Activated CD4-positive, alpha-beta memory T cell treated with anti-CD3 and anti-CD28 coated beads for 36 hours (primary cell): Measurements from ENCODE around the gene DIAPH3. TPM values are rescaled to one million over a fixed set of nuclear protein-coding genes. Genes with fewer than 3 reads are reported as not detected.

ENCODE experiments used
- CTCF ChIA-PET: fragments of 350-600 bp; sonication (Branson Sonifier 250); formaldehyde crosslinking; loops from one replicate; lab custom pipeline; 2021; ENCODE audit warnings: antibody characterized with exemption, inconsistent platforms; lab: Charles Lee
- POLR2A ChIA-PET: fragments of 350-600 bp; sonication (Branson Sonifier 250); formaldehyde crosslinking; loops from one replicate; lab custom pipeline; 2021; ENCODE audit warnings: antibody characterized with exemption; lab: Charles Lee
- DNase-seq: peaks from one replicate; pipeline ENCODE4 v3.0.0-alpha.2; 2020
- H3K27ac Mint-ChIP-seq: one replicate; pipeline ENCODE4 v1.8.0; 2021; ENCODE audit warnings: mixed read lengths
- H3K27me3 Mint-ChIP-seq: one replicate; pipeline ENCODE4 v1.8.0; 2021; ENCODE audit warnings: mixed read lengths
- H3K36me3 Mint-ChIP-seq: one replicate; pipeline ENCODE4 v1.8.0; 2021; ENCODE audit warnings: mixed read lengths
- H3K4me1 Mint-ChIP-seq: one replicate; pipeline ENCODE4 v1.8.0; 2021; ENCODE audit warnings: low read depth, mixed read lengths
- H3K4me3 Mint-ChIP-seq: one replicate; pipeline ENCODE4 v1.8.0; 2021; ENCODE audit warnings: mild to moderate bottlenecking, mixed read lengths
- H3K9me3 Mint-ChIP-seq: one replicate; pipeline ENCODE4 v1.8.0; 2021; ENCODE audit warnings: mixed read lengths
- intact Hi-C: fragments of 100-400 bp; cut with micrococcal nuclease; formaldehyde crosslinking; loops from one replicate; pipeline ENCODE4 v1.15.1; 2023
- total RNA-seq, 2 experiments: library from RNA; stranded (reverse); gene quantifications; one replicate each; pipeline ENCODE4 v1.2.3, GENCODE V29; 2021

DIAPH3 gene
- total RNA-seq, 2 experiments from 2014 or later = 31.3 to 31.9 TPM

GRCh38 chr13:60148918-60149317 is 14.8 kb downstream of the DIAPH3 start:
- no peaks in the 10 kb centered on the region for H3K27me3 Mint-ChIP-seq
- H3K9me3 Mint-ChIP-seq = no peaks in the 10 kb centered on the region
- H3K27ac Mint-ChIP-seq = no peak overlapping the region
- peaks cover 5% of the 10 kb centered on the region for H3K4me1 Mint-ChIP-seq
- ChIA-PET CTCF (no interaction called here), POLR2A (no interaction called here)
- intact Hi-C loops = no loop called here
- no peak overlapping the region for H3K4me3 Mint-ChIP-seq
- DNase-seq = no peak
- H3K36me3 Mint-ChIP-seq = peaks cover 2% of the 10 kb centered on the region

DNA sequence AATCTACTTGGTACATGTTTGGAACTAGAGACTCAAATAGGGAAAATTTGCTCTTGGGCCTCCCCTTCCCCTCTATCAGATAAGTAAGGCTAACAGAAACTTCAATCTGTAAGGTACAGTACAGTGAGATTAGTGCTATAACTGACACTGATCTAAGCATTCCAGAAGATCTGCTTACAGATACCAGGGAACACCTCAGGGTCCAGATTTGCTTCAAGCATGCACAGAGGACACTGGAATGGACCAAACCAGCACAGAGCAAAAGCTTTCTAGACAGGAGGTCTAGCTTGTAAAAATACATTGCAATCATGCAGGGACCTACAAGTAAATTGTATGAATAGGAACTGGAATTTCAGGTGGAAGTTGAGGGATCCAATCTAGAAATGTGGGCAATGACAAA is 16.4 kb downstream of the DIAPH3 start:
- intact Hi-C loops = no loop called here
- no peaks in the 10 kb centered on the region for H3K9me3 Mint-ChIP-seq
- no peaks in the 10 kb centered on the region for H3K36me3 Mint-ChIP-seq
- CTCF ChIA-PET = no interaction called here
- POLR2A ChIA-PET = no interaction called here
- no peak overlapping the region for H3K4me3 Mint-ChIP-seq
- H3K27ac Mint-ChIP-seq = no peak overlapping the region
- no peak for DNase-seq
- no peaks in the 10 kb centered on the region for H3K4me1 Mint-ChIP-seq
- H3K27me3 Mint-ChIP-seq = no peaks in the 10 kb centered on the region

- DNase-seq = no peak
- POLR2A ChIA-PET = no interaction called here
- Mint-ChIP-seq H3K4me1 (no peaks in the 10 kb centered on the region), H3K9me3 (no peaks in the 10 kb centered on the region), H3K27ac (no peak overlapping the region), H3K36me3 (no peaks in the 10 kb centered on the region), H3K4me3 (no peak overlapping the region), H3K27me3 (no peaks in the 10 kb centered on the region)
- CTCF ChIA-PET = no interaction called here
- intact Hi-C loops = no loop called here
Observed at GRCh38 chr13:60146471-60146870, 17.3 kb downstream of the DIAPH3 start.

DNA sequence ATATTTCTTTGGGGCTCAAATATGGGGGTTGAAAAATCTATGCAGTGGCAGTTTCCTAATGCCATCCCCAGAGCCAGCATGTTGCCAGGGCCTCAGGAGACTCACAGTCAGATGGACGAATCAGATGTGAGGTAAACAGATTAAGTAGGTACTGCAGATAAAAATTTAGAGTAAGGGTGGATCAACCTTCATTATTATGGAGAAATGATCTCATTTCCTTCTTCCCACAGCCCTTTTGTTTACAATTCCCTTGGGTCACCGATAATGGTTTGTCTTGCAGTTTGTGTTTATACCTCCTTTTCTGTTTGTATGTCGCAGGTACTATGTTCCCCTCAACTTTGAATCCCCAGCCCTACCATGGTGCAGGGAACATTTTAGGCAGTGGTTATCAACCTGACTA is 20.0 kb downstream of the DIAPH3 start:
- Mint-ChIP-seq H3K9me3 (no peaks in the 10 kb centered on the region), H3K36me3 (no peaks in the 10 kb centered on the region), H3K4me3 (no peak overlapping the region), H3K4me1 (no peaks in the 10 kb centered on the region), H3K27me3 (no peaks in the 10 kb centered on the region), H3K27ac (no peak overlapping the region)
- CTCF ChIA-PET = no interaction called here
- no peak for DNase-seq
- intact Hi-C loops = no loop called here
- POLR2A ChIA-PET = no interaction called here

GRCh38 chr13:60139272-60139671 is 24.5 kb downstream of the DIAPH3 start:
- POLR2A ChIA-PET = no interaction called here

DNA sequence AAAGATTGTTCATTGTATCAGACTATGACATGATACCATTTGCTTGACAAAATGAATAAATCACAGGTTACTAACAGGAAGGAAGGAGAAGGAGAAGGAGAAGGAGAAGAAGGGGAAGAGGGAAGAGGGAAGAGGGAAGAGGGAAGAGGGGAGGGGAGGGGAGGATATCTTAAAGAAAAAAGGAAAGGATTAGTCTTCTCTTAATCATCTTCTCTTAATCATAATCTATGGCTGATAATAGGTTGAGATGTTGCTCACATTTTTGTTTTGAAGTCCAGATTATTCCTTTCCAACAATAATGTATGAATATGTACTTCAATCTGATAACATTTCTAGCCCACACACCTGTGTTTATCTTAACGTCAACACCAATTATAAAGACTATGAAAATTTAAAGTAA is 25.1 kb downstream of the DIAPH3 start:
- Mint-ChIP-seq H3K9me3 (no peaks in the 10 kb centered on the region), H3K27me3 (no peaks in the 10 kb centered on the region), H3K36me3 (no peaks in the 10 kb centered on the region), H3K4me1 (peaks cover 12% of the 10 kb centered on the region), H3K4me3 (no peak overlapping the region), H3K27ac (no peak overlapping the region)
- ChIA-PET CTCF (no interaction called here), POLR2A (no interaction called here)
- intact Hi-C loops = no loop called here
- no peak for DNase-seq

More at GRCh38 chr13:60139272-60139671, 24.5 kb downstream of the DIAPH3 start:
- H3K27me3 Mint-ChIP-seq = no peaks in the 10 kb centered on the region
- H3K9me3 Mint-ChIP-seq = no peaks in the 10 kb centered on the region
- H3K4me3 Mint-ChIP-seq = no peak overlapping the region
- H3K4me1 Mint-ChIP-seq = peaks cover 8% of the 10 kb centered on the region
- H3K27ac Mint-ChIP-seq = no peak overlapping the region
- H3K36me3 Mint-ChIP-seq = no peaks in the 10 kb centered on the region
- CTCF ChIA-PET = interaction anchor here (0.6 kb wide), 1 partner anchor 235 kb away, joined by 3 read pairs; no protein-coding TSS in a partner anchor
- intact Hi-C loops = no loop called here
- no peak for DNase-seq

GRCh38 chr13:60137911-60138560 is 25.7 kb downstream of the DIAPH3 start:
- DNase-seq = no peak
- Mint-ChIP-seq H3K4me1 (peaks cover 12% of the 10 kb centered on the region), H3K27ac (no peak overlapping the region), H3K9me3 (no peaks in the 10 kb centered on the region), H3K36me3 (no peaks in the 10 kb centered on the region), H3K4me3 (no peak overlapping the region), H3K27me3 (no peaks in the 10 kb centered on the region)
- intact Hi-C loops = no loop called here
- CTCF ChIA-PET = no interaction called here
- POLR2A ChIA-PET = no interaction called here

DNA sequence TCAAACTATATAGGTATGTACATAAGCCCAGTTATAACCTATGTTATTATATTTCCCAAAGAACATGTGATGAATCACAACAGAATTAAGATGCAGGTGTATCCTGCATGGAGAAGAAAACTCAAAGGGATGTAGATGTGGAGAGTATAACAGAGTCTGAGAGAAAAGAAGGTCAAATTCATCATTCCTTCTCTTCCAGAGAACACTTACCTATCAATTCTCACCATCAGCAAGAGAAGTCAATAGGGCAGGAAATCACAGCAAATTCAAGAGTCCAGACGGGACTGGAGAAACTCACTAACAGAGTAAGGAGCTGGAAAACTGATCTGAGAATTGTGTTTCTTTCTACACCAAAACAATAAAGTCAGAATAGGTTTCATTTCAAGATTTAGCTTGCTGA is 28.4 kb downstream of the DIAPH3 start:
- ChIA-PET POLR2A (no interaction called here), CTCF (no interaction called here)
- H3K4me3 Mint-ChIP-seq = no peak overlapping the region
- H3K27ac Mint-ChIP-seq = no peak overlapping the region
- no peaks in the 10 kb centered on the region for H3K27me3 Mint-ChIP-seq
- no peaks in the 10 kb centered on the region for H3K9me3 Mint-ChIP-seq
- intact Hi-C loops = no loop called here
- H3K4me1 Mint-ChIP-seq = peaks cover 12% of the 10 kb centered on the region
- no peak for DNase-seq
- peaks cover 3% of the 10 kb centered on the region for H3K36me3 Mint-ChIP-seq

DNA sequence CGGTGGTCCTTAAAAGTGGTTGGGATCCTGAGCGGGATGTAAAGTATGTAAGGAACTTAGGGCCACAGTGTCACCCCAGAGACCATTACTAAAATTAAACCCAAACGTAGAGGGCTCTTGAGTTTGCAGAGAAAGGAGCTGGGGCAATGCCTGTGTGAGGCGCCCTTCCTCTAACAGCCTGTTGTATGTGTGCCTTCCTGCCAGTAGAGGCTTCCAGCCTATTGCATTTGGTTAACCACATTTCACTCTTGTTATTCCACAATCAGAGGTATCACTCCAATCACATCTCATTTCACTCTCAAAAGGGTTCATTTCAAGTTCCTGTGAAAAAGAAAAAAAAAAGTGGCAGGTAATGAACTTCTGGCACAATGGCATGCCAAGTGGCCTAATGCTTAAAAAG is 29.4 kb downstream of the DIAPH3 start:
- no peak overlapping the region for H3K27ac Mint-ChIP-seq

DNA sequence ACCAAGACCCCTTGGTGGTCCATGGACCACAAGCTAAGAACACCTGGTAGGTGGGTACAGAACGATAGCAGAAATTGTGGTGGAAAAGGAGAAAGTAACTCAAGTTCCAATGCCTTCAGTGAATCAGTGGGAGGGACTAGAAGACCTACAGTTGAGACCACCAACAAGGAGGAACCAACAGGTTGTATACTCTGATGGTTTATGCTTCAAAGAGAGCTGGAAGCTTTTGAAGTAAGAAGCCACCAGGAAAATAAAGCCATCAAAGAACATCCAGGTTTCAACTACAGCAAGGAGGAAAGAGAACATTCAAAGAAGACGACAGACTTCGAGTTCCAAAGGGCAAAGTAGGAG is 42.4 kb downstream of the DIAPH3 start:
- H3K4me3 Mint-ChIP-seq = no peak overlapping the region
- H3K4me1 Mint-ChIP-seq = peaks cover 2% of the 10 kb centered on the region
- CTCF ChIA-PET = no interaction called here
- H3K27ac Mint-ChIP-seq = no peak overlapping the region
- POLR2A ChIA-PET = no interaction called here
- H3K27me3 Mint-ChIP-seq = no peaks in the 10 kb centered on the region
- peaks cover 8% of the 10 kb centered on the region for H3K36me3 Mint-ChIP-seq
- intact Hi-C loops = no loop called here
- peaks cover 7% of the 10 kb centered on the region for H3K9me3 Mint-ChIP-seq
- no peak for DNase-seq

More for the DNA sequence above, 29.4 kb downstream of the DIAPH3 start:
- Mint-ChIP-seq H3K36me3 (peaks cover 3% of the 10 kb centered on the region), H3K9me3 (no peaks in the 10 kb centered on the region), H3K27me3 (no peaks in the 10 kb centered on the region), H3K4me3 (no peak overlapping the region), H3K4me1 (peaks cover 12% of the 10 kb centered on the region)
- ChIA-PET POLR2A (interaction anchor here (0.8 kb wide), 1 partner anchor 27 kb away, joined by 4 read pairs; no protein-coding TSS in a partner anchor), CTCF (no interaction called here)
- intact Hi-C loops = no loop called here
- peak; percentile 17 for DNase-seq

DNA sequence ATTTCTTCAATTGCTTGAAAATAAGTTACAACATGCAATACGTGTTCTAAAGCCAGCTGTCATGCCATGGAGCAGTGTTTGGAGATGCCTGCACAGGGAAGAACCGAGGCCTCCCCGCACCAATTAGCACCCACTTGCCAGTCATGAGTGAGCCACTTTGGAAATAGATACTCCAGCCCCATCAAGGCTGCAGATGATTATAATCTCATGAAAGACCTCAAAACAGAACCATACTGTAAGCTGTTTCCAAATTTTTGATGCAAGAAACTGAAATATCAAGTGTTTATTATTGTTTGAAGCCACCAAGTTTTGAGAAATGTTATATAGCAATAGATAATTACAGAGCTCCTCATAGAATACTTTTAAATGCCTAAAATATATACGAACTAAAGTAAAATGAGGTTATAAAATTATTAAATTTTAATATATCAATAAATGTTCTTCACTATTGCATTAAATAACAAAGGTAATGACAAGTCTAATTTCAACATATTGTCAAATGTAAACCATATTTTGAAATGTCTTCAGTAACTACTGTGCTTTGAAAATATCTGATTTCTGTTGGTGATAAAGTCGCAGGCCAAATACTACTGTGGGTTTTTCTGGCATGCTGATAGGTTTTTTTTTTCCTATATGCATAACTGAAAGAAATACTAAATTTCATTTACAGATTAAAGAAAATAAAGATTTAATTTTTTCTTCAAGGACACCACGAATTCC is 43.0 kb downstream of the DIAPH3 start:
- Mint-ChIP-seq H3K27me3 (no peaks in the 10 kb centered on the region), H3K27ac (no peak overlapping the region), H3K9me3 (peaks cover 4% of the 10 kb centered on the region), H3K4me3 (no peak overlapping the region), H3K36me3 (peaks cover 5% of the 10 kb centered on the region), H3K4me1 (peaks cover 2% of the 10 kb centered on the region)
- CTCF ChIA-PET = no interaction called here
- POLR2A ChIA-PET = no interaction called here
- DNase-seq = no peak
- intact Hi-C loops = no loop called here

DNA sequence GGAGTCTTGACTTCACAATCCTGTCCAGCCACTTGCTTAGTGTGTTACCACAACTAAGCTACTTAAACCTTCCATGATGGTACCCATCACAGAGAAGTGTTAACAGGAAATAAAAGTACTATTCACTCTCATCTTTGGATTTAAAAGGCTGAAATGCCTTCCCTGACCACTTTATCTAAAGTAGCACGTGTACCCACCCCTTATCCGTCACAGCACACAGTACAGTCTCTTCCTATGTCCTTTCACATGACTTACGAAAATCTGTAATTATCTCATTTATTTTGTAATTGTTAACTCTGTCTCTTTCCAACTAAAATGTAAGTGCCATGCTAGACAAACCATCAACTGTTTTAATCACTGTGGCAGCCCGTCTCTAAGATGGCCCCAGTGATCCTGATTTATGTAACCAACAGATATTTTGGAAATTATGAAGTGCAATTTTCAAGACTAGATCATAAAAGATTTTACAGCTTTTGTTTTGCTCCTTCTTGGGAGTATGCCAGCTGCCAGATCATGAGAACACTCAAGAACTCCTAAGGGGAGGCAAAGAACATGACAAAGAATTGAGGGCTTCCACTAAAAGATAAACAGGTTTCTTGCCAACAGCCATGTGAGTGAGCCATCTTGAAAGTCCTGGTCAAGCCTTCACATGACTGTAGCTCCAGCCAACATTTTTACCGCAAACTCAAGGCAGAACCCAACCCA is 44.9 kb downstream of the DIAPH3 start:
- no peak for DNase-seq
- CTCF ChIA-PET = no interaction called here
- intact Hi-C loops = no loop called here
- POLR2A ChIA-PET = no interaction called here
- no peak overlapping the region for H3K4me3 Mint-ChIP-seq
- H3K27ac Mint-ChIP-seq = no peak overlapping the region
- H3K4me1 Mint-ChIP-seq = peaks cover 2% of the 10 kb centered on the region
- peaks cover 14% of the 10 kb centered on the region for H3K9me3 Mint-ChIP-seq
- peaks cover 11% of the 10 kb centered on the region for H3K36me3 Mint-ChIP-seq
- no peaks in the 10 kb centered on the region for H3K27me3 Mint-ChIP-seq
